ENCODE data around the gene TIMM10.

- TF ChIP-seq, protein P1, sequence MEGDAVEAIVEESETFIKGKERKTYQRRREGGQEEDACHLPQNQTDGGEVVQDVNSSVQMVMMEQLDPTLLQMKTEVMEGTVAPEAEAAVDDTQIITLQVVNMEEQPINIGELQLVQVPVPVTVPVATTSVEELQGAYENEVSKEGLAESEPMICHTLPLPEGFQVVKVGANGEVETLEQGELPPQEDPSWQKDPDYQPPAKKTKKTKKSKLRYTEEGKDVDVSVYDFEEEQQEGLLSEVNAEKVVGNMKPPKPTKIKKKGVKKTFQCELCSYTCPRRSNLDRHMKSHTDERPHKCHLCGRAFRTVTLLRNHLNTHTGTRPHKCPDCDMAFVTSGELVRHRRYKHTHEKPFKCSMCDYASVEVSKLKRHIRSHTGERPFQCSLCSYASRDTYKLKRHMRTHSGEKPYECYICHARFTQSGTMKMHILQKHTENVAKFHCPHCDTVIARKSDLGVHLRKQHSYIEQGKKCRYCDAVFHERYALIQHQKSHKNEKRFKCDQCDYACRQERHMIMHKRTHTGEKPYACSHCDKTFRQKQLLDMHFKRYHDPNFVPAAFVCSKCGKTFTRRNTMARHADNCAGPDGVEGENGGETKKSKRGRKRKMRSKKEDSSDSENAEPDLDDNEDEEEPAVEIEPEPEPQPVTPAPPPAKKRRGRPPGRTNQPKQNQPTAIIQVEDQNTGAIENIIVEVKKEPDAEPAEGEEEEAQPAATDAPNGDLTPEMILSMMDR (conservative IDR thresholded peaks at IDR 0.05), result no peak
- no peak for TF ChIP-seq EZH2 (IDR thresholded peaks at IDR 0.05; ENCODE audit: low read depth)
These were observed 50.6 kb downstream of the TIMM10 start for GRCh38 chr11:57479911-57480310.

Data from PC-9 (cell line).